IMR-90 (cell line): ENCODE measurements around the gene NXPH2.

Experiments used
- MXI1 ChIP-seq: IDR thresholded peaks from 2 replicates; pipeline ENCODE4 v1.6.1; 2012; ENCODE audit warnings: low read depth, mild to moderate bottlenecking, low read length, moderate library complexity, borderline replicate concordance
- POLR2A ChIP-seq: IDR thresholded peaks from 2 replicates; pipeline ENCODE4 v1.6.1; 2012; ENCODE audit warnings: mild to moderate bottlenecking, low read depth, low read length
- RAD21 ChIP-seq: IDR thresholded peaks from 2 replicates; pipeline ENCODE4 v1.6.1; 2012; ENCODE audit warnings: low read length, improper control_type of control experiment
- SMC3 ChIP-seq: fragments of 150-350 bp; IDR thresholded peaks from 2 replicates; pipeline ENCODE4 v1.6.1; 2016; ENCODE audit warnings: low read depth, mild to moderate bottlenecking, antibody characterized with exemption, low read length, moderate library complexity
- TF ChIP-seq, protein P1 (sequence below): conservative IDR thresholded peaks from 2 replicates; pipeline ENCODE4 v1.5.1; 2012; ENCODE audit warnings: mild to moderate bottlenecking, low read depth, low read length, improper control_type of control experiment

- TF ChIP-seq, protein P1, sequence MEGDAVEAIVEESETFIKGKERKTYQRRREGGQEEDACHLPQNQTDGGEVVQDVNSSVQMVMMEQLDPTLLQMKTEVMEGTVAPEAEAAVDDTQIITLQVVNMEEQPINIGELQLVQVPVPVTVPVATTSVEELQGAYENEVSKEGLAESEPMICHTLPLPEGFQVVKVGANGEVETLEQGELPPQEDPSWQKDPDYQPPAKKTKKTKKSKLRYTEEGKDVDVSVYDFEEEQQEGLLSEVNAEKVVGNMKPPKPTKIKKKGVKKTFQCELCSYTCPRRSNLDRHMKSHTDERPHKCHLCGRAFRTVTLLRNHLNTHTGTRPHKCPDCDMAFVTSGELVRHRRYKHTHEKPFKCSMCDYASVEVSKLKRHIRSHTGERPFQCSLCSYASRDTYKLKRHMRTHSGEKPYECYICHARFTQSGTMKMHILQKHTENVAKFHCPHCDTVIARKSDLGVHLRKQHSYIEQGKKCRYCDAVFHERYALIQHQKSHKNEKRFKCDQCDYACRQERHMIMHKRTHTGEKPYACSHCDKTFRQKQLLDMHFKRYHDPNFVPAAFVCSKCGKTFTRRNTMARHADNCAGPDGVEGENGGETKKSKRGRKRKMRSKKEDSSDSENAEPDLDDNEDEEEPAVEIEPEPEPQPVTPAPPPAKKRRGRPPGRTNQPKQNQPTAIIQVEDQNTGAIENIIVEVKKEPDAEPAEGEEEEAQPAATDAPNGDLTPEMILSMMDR: no peak
- TF ChIP-seq POLR2A (no peak), RAD21 (no peak), MXI1 (no peak), SMC3 (no peak)
These were observed 61.8 kb downstream of the NXPH2 start for GRCh38 chr2:138718405-138718804.
